Left lung (tissue), 10 donors: ENCODE data around the gene MPPED2. TPM values are rescaled to one million over a fixed set of nuclear protein-coding genes. Genes with fewer than 3 reads are reported as not detected.

Source experiments
- ATAC-seq: fragments of 200-7000 bp; cut with Tn5 transposase; one replicate; pipeline ENCODE4 v1.9.1; 2020; ENCODE audit warnings: moderate library complexity
- DNase-seq, 4 donors: peaks; one replicate each; pipeline ENCODE4 v3.0.0-alpha.2; 2013 to 2020
- H3K27ac ChIP-seq, 2 donors: fragments of 200-600 bp; sonication (generic) in 1 of 2; one replicate each; pipeline versions ENCODE4 v1.5.0 to v1.8.0; 2020 to 2021
- H3K27me3 ChIP-seq, 2 donors: fragments of 200-600 bp; sonication (generic) in 1 of 2; one replicate each; pipeline versions ENCODE4 v1.5.0 to v1.8.0; 2020 to 2021
- H3K36me3 ChIP-seq, 2 donors: fragments of 200-600 bp; sonication (generic) in 1 of 2; one replicate each; pipeline versions ENCODE4 v1.5.0 to v1.8.0; 2020 to 2021
- H3K4me1 ChIP-seq, 2 donors: fragments of 200-600 bp; one replicate each; pipeline ENCODE4 v1.8.0; 2021
- H3K4me3 ChIP-seq, 2 donors: fragments of 200-600 bp; sonication (generic) in 1 of 2; one replicate each; pipeline versions ENCODE4 v1.5.0 to v1.8.0; 2020 to 2021; ENCODE audit warnings: mild to moderate bottlenecking in 1 of 2
- H3K9me3 ChIP-seq, 2 donors: fragments of 200-600 bp; sonication (generic) in 1 of 2; one replicate each; pipeline versions ENCODE4 v1.5.0 to v1.8.0; 2020 to 2021
- CTCF ChIP-seq, 2 donors: fragments of 200-600 bp; sonication (generic) in 1 of 2; IDR thresholded peaks; one replicate each; pipeline versions ENCODE4 v1.5.0 to v1.8.0; 2021; ENCODE audit warnings: antibody characterized with exemption in 2 of 2
- intact Hi-C, 2 donors: fragments of 100-400 bp; cut with DNase I; formaldehyde crosslinking; loops; one replicate each; pipeline versions ENCODE4 v1.11.2 to v1.14.2; 2022
- polyA plus RNA-seq, 6 donors: library from polyadenylated mRNA; unstranded; fragments of 120-200 nt; gene quantifications; one replicate each; pipeline ENCODE4 v1.2.1, GENCODE V29; 2013; ENCODE audit not compliant: insufficient read length in 6 of 6
- total RNA-seq, 2 donors: library from RNA; stranded (reverse); fragmentation: NEBNext Ultra II Directional; extraction: Animal tissue kit (Norgen Biotek cat#: 25700); gene quantifications; one replicate each; pipeline ENCODE4 v1.2.1, GENCODE V29; 2021
- donor health status: DM: no; HTN: yes; CAD: no.
- donor health status: DM: no; HTN: no; CAD: no.

Gene MPPED2
- total and polyA plus RNA-seq, 8 donors = 0.26 to 5.3 (median 3.2) TPM

GRCh38 chr11:30617762-30618161 lies 31.6 kb upstream of the MPPED2 start:
- Histone ChIP-seq H3K9me3 (no peaks in the 10 kb centered on the region), H3K27ac (no peak overlapping the region), H3K27me3 (no peaks in the 10 kb centered on the region), H3K36me3 (no peaks in the 10 kb centered on the region), H3K4me3 (no peak overlapping the region), H3K4me1 (no peaks in the 10 kb centered on the region)
- ATAC-seq = no peak
- DNase-seq = no peak
- intact Hi-C loops = no loop called here
- TF ChIP-seq CTCF (IDR thresholded peaks at IDR 0.05) = no peak

GRCh38 chr11:30610628-30611027 lies 24.5 kb upstream of the MPPED2 start:
- H3K27ac ChIP-seq = no peak overlapping the region
- TF ChIP-seq CTCF (IDR thresholded peaks at IDR 0.05) = no peak
- DNase-seq = no peak
- no peaks in the 10 kb centered on the region for H3K4me1 ChIP-seq
- intact Hi-C loops = no loop called here
- no peaks in the 10 kb centered on the region for H3K27me3 ChIP-seq
- H3K4me3 ChIP-seq = no peak overlapping the region
- no peaks in the 10 kb centered on the region for H3K9me3 ChIP-seq
- no peak for ATAC-seq
- no peaks in the 10 kb centered on the region for H3K36me3 ChIP-seq

DNA sequence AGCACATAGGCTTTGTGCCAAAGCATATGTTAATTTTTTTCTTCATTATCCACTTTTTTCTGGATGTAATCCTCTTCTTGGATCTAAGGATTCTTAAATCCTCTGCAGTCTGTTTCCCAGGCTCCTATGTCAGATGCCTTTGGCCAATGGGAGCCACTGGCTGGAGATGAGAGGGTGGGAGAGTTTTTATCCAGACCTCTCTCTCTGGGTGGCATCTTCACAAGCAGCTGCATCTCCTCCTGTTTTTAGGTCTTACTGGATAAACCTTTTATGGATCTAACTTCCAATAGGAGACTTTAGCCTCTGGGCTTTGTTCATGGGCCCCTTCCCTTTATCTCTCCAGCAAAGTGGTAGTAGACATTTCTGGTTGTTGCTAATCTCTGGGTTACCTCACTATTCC lies 22.4 kb upstream of the MPPED2 start:
- intact Hi-C loops = no loop called here
- no peaks in the 10 kb centered on the region for H3K9me3 ChIP-seq
- no peak overlapping the region for H3K4me3 ChIP-seq
- H3K27ac ChIP-seq = no peak overlapping the region
- no peak for TF ChIP-seq CTCF (IDR thresholded peaks at IDR 0.05)
- ATAC-seq (no peak), DNase-seq (no peak)
- no peaks in the 10 kb centered on the region for H3K27me3 ChIP-seq
- no peaks in the 10 kb centered on the region for H3K36me3 ChIP-seq
- H3K4me1 ChIP-seq = no peaks in the 10 kb centered on the region

DNA sequence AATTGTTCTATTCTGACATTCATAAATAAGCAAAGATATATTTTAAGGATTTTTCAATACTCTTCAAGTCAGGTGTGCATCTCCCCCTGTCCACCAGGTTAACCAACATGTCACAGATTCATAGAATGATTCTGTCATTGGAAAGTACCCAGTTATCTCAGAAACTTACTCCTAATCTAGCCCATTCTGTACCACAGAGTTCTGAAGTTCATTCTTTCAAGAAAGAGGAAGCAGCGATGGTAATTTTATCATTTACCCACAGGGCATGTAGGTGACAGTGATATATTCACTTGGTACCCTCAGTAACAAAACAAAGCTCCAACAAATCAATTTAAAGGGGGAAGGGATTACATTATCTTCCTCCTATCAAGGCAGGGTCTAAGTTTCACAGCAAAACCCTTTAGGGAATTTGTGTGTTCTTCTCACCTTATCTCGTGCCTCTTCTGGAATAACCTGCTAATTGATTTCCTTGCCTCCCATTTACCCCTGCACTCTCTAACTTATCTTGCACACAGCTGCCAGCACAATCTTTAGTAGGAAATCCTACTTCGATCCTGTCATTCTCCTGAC lies 19.0 kb upstream of the MPPED2 start:
- Histone ChIP-seq H3K4me3 (no peak overlapping the region), H3K36me3 (no peaks in the 10 kb centered on the region), H3K9me3 (no peaks in the 10 kb centered on the region), H3K27ac (no peak overlapping the region), H3K4me1 (no peaks in the 10 kb centered on the region), H3K27me3 (no peaks in the 10 kb centered on the region)
- no peak for TF ChIP-seq CTCF (IDR thresholded peaks at IDR 0.05)
- no peak for ATAC-seq
- no peak for DNase-seq
- intact Hi-C loops = no loop called here

DNA sequence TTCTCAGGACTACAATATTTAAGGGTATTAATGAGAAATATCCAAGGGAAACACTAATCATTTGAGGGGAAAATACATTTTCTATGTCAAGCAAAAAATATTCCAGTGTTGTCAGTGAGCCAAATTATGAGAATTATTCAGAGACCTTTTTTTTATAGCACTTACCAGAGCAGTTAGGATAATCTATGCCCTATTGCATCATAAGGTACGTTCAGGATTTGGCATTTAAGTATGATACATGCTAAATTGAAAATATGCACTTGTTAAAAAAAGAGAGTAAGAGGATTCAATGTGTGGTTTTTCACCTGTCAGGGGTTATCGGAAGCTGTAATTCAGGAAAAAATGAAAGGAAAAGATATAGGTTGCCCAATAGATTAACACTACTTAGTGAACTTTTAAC lies 17.2 kb upstream of the MPPED2 start:
- no peak for TF ChIP-seq CTCF (IDR thresholded peaks at IDR 0.05)
- ATAC-seq = no peak
- Histone ChIP-seq H3K4me1 (no peaks in the 10 kb centered on the region), H3K36me3 (no peaks in the 10 kb centered on the region), H3K9me3 (no peaks in the 10 kb centered on the region), H3K27ac (no peak overlapping the region), H3K27me3 (no peaks in the 10 kb centered on the region), H3K4me3 (no peak overlapping the region)
- intact Hi-C loops = no loop called here
- DNase-seq = no peak
